ENCODE measurements around the gene ICOS.
"Not testable (repeated sequence)": the region's sequence is repeated elsewhere in the genome, so short reads cannot be mapped to it uniquely, and the experiment has no call there.

The ICOS gene

DNA sequence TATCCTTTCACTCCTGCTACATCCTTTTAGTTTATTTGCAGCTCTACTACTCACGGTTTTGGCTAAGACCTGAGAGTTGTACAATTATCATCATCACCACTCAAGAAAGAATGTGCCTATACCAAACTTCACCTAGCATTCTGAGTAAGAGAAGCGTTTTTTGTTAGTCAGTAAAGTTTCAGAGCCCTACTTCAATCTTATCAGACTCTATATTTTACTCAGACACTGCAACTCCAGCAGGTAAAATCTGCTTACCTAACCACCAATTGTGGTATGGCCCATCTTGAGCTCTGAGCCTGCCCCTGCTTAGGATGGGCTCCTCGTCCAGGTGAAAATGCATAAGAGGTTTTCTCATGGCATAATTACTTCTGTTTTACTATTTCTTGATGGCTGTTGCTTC, 37.1 kb downstream of the ICOS start:
- DNase-seq (ENCODE audit: low read depth in 2 of 2), result no peak

DNA sequence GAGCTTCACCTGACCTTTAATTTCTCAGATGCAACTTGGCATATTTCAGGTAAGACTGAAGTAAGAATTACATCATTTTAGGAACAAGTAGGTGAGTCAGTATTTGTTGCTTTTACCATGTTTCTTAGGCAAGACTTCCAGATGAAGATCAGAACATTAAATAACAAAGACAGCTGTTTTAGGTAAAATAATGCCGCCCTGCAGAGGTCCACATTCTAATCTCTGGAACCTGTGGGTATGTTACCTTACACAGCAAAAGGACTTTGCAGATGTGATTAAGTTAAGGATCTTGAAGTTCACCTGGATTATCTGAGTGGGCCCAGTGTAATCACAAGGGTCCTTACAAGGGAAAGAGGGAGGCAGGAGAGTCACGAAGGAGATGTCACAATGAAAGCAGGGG, 39.3 kb downstream of the ICOS start:
- no peak for DNase-seq (ENCODE audit: low read depth in 2 of 2)

DNA sequence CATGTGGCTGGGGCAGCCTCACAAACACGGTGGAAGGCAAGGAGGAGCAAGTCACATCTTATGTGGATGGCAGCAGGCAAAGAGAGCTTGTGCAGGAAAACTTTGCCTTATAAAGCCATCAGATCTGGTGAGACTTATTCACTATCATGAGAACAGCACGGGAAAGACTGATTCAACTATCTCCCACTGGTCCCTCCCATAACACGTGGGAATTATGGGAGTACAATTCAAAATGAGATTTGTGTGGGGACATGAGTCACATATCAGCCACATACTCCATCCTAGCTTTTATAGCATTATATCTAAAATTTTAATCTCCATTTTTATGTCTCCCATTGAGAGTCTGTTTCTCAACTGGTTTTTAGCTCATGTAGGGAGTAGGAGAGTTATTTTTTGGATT, 45.7 kb downstream of the ICOS start:
- no peak for DNase-seq (ENCODE audit: low read depth in 2 of 2)

DNA sequence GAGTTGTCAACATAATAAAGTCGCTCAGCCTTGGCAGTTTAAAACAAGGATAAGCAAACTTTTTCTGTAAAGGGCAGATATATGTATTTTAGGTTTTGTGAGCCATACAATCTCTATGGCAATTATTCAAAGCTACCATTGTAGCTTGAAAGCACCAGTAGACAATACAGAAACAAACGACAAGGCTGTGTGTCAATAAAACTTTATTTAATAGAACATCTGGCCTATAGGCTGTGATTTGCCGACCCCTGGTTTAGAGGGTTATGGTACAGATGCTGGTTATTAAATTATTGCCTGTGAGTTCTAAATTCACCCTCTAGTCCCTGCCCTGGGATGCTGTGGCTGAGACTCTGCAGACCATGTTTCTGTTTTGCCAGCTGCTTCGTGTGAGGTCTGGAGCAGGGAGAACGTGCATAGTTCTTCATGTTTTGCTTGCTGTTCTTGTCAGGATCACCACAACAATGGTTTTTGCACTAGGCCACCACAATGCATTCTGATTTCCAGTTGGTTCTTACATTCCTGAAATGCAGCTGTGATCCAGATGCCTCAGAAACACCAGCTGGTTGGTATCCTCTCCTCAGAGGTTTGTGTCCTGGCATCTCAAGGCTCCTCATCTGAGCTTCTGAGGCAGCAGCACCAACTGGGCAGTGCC, 46.6 kb downstream of the ICOS start:
- no peak for DNase-seq (ENCODE audit: low read depth in 2 of 2)

DNA sequence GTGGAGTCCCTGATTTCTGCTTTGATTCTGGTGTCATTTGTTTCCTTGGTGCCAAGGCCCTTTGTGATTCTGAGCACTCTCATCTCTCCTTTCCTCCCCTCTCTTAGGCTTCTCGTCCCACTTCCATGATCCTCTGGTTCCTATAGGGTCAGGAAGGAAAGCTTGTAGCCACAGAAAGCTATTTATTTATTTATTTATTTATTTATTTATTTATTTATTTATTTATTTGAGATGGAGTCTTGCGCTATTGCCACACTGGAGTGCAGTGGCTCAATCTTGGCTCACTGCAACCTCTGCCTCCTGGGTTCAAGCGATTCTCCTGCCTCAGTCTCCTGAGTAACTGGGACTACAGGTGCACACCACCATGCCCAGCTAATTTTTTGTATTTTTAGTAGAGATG, 49.4 kb downstream of the ICOS start:
- not testable (repeated sequence) for DNase-seq (ENCODE audit: low read depth in 2 of 2)

DNA sequence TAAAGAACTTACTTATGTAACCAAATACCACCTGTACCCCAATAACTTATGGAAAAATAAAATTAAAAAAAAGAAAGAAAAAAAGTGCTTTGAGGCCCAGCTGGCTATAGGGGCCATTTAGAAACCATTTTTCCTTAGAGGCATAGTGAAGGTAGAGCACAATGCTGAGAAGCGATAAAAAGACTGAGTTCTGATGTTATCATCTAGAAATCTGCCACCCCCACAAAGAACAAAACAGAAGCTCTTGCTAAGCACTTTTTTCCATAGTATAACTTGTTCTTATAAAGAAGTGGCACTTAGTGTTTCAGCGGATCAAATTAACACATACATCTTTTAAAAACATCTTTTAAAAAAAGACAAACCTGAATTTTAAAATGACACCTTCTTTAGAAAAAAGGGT, 51.4 kb downstream of the ICOS start:
- no peak for DNase-seq (ENCODE audit: low read depth in 2 of 2)

DNA sequence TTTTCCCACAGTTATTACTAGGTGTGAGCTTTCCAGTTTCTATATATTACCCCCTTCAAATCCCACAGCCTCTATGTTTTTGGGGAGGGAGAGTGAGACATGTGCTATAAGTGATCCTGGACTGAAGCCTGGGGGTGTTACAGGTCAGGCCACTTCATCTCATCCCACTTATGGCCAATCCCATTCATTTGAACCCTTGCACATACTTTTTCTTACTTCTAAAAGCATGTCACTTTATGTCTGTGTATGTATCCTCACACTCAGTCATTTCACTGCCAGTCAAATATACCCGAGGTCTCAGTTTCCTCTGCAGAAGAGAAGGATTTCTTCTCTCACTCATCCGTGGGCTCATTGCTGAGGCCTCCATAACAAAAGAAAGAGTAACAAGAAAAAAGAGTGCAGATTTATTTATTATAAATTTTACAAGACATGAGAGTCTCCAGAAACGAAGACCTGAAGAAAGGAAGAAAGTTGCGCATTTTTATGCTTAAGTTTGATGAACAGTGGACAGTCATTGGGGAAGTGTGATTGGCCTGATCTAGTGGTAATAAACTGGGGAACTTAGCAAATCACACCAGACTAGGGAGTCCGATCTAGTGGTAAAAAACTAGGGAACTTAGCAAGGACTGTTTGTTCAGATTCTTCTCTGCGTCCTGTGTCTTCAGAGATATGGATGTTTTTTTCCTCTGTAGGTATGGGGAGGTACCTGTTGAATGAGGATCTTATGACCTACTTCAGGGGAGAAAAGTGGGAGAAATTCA, 52.1 kb downstream of the ICOS start:
- DNase-seq (ENCODE audit: low read depth in 2 of 2), result no peak

DNA sequence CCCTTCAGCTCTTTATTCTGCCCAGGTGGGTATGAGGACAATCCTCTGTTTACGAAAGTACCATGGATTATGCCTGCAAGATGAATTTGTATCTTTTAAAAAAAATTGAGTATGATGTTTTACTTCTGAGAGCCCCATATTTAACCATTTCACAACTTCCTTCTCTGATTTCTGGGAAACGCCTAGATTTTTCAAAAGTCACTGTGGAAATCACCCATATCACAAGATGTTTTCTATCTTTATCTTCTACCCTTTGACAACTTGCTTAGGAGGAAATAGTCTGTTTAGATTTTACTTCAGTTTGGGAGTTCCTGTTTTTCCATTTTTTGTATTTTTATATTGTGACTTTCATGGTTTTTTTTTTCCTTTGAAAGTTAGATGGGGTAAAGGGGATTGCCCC, 53.0 kb downstream of the ICOS start:
- DNase-seq (ENCODE audit: low read depth in 2 of 2), result no peak

DNA sequence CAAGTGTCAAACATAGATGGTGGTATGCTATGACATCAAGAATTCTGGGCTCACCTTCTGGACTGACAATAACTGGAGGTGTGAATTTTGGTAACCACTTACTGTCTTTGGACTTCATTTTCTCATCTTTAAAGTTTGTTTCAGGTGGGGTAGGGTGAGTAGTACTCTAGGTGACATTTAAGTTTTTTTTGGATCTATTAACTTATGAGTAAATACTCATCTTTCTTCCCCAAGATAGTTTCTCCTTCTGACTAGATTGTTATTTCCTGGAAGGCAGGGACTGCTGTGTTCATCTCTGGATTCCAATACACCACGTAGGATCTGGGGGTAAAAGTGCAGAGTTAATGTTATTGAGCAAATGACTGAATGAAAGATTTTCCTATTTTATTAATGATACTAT, 55.9 kb downstream of the ICOS start:
- no peak for DNase-seq (ENCODE audit: low read depth in 2 of 2)

DNA sequence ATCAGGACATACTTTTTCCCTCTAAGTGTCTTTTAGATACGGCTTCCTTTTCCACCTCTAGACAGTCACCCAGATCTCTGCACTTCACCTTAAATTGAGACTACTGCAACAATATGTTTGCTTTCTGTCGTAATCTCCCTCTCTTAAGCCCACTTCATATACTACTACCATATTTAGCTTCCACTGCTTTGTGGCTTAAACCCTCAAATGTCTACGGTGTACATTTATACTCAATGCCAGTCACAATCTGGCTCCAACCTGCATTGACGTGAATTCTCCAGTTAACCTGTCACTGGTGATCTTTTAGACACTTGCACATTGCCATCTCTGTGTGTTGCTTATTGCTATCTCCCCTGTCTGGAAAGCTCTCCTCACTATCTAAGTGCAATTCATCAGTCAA, 56.4 kb downstream of the ICOS start:
- no peak for DNase-seq (ENCODE audit: low read depth in 2 of 2)

DNA sequence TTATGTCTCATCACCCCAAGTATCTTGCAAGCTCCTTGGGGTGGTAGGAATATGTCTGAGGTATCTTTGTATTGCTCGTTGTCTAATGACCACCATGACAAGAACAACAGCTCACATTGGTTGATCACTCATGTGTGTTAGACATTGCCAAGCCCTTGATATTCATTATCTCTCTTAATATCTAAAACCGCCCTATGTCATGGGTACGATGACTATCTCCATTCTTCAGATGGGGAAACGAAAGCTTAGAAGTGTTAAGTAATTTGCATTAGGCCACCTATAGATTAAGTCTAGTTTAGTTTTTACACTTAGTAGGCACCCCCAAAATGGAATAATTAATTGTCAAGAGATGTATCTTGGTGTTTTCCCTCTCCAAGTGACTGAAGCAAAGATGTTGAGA, 57.0 kb downstream of the ICOS start:
- DNase-seq (ENCODE audit: low read depth in 2 of 2), result no peak

DNA sequence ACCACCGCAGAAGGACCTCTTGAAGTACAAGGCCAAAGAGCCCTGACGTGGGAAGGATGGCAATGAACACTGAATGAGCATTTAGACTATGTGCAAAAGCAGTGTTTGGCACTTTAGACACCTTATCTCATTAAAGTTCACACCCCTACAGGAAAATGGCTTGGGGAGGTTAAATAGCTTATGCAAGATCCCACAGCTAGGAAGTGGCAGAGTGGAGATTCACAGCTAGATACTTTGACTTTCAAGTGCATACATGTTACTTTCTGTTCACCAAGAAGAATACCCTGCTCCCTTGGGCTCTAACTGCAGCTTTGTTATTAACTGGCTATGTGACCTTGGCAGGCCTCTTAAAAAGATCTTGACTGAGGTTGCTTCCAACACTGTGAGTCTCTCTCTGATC, 58.2 kb downstream of the ICOS start:
- no peak for DNase-seq (ENCODE audit: low read depth in 2 of 2)

DNA sequence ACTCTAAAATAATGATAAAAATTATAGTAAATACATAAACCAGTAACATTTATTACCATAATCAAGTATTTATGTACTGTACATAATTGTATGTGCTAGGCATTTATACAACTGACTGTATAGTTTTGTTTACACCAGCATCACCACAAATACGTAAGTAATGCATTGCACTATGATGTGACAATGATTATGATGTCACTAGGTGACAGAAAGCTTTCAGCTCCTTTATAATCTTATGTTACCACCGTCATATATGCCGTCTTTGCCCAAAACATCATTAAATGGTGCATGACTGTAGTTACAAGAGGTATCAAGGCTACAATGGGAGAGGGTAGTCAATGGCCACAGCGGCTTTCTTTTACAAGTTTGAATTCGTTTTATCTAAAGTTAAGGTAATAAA, 60.1 kb downstream of the ICOS start:
- no peak for DNase-seq (ENCODE audit: low read depth in 2 of 2)

DNA sequence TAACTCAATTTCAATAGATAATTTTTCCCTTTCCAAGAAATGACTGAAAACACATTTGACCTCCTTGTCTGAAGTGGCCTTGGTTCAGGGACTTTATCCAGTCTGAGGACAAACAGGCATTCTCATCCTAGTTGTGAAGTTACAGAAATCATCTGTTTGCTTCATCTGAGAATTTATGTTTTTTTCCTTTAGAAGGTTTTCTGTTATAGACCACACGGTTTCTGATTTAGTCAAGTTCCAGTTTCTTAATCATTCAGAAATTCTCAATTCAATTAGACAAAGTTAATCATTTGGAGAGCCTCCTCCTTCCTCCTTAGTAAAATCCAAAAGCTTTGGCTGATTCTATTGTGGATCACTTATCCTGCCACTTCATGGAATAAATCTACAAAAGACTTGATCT, 60.9 kb downstream of the ICOS start:
- no peak for DNase-seq (ENCODE audit: low read depth in 2 of 2)

DNA sequence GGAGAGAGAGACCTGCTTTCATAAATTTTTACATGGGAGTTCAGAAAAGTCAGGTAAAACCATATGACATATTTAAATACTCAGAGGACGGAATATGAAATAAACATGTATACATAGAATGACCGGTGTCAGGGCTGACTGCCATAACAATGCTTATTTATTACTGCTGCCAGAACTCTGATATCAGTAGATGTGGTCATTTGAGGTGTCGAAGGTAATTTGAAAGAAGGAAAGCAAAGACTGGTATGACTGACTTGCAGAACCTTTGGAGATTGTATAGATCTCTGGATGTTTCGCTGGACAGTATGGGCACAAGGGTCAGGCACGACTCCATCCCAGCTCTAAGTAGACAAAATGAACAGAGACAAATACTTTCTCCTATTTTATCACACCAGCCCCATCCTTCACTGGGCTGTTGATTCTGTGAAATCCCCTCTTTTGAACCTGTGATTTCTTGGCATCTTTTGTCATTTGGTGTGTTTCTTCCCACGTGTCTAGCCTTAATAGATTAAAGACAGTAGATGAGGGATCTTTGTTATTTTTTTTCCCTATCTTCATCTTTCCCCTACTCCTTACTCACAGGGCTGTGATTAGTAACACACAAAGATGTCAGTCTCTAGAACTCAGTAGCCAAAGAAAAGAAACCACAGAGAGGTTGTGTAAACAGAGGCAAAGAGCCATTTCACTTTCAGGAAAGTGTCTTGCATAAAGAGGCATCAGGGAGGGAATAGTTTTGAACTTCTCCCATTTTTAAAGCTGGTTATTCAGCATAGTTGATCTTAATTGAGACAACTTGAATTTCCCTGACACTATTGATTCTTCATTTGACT, 61.6 kb downstream of the ICOS start:
- DNase-seq (ENCODE audit: low read depth in 2 of 2), result no peak

DNA sequence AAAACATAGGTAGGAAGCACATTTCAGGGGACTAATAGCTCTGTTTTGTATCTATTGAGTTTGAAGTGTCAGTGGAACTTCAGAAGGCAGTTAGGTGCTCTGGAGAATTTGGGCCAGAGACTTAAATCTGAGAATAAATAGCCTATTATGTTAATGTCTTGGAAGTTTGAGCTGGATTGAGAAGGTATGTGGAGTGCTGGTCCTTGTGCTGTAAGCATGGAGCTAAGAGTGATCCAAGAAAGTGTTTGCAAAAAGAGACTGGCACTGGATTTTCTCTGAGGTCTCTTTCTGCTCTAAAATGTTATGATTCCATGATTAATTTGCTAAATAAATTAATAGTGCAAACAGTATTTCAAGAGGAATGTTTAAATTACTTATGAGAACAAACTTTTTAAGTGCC, 63.3 kb downstream of the ICOS start:
- DNase-seq (ENCODE audit: low read depth in 2 of 2), result no peak

DNA sequence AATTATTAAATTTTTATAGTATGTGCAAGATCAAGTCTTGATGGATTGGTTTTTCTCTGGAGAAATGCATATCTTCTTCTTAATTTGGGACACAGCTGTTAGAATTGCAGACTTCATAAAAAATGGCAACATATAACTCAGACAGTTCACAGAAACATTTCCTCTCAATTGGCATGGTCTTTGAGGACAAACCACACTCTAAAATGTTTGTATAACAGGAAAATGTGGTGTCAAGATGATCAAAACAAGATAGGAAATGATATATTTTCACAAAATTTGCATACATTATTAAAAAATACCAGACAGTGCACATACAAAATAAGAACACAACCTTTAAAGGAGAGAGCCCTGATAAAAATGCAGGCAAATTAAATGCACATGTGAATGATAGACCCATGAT, 63.9 kb downstream of the ICOS start:
- no peak for DNase-seq (ENCODE audit: low read depth in 2 of 2)

DNA sequence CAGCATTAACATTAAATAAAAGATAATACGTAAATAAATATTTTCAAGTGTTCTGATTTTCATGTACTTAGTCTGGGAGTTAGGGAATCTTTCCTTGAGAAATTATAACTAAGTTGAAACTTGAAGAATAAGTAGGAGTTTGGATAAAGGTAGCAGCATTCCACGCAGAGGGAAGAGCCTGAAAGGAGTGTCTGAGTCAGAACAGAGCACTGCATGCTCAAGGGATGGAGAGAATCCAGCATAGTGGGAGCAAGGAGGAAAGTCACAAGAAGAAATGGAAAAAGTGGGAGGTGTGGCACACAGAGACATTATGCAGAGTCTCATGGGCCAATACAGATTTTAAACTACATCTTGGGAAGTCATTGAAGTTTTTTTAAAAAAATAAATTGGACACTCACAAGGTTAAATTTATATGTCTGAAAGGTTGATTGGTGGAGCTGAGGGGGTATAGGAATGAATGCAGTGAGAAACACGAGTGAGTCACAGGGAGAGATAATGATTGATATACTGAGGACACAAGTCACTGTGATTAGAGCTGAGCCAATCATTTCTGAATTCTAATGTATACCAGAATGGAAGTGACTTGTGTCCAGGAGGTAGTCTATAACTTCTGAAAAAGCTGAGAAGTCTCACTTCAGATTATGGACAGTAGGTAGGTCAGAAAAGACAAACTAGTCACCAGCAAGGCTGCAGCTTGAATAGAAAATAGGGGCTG, 66.9 kb downstream of the ICOS start:
- no peak for DNase-seq (ENCODE audit: low read depth in 2 of 2)

DNA sequence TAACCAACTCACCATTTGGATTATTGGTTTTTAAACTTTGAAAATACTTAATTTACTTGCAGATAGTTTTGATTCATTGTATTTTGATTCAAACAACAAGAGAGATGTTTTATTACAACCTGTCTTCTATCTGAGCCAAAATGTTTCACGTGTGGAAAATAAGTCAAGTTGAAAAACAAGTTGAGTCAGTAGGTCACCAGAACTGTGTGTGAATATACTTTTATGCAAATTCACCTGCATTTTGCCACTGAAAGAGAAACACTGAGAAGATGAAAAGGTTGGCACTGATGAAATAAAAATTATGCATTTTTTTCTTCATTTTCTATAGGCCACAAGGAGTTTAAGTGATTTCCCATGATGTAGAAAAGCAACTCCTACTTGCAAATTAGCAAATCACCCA, 68.3 kb downstream of the ICOS start:
- DNase-seq (ENCODE audit: low read depth in 2 of 2), result no peak

DNA sequence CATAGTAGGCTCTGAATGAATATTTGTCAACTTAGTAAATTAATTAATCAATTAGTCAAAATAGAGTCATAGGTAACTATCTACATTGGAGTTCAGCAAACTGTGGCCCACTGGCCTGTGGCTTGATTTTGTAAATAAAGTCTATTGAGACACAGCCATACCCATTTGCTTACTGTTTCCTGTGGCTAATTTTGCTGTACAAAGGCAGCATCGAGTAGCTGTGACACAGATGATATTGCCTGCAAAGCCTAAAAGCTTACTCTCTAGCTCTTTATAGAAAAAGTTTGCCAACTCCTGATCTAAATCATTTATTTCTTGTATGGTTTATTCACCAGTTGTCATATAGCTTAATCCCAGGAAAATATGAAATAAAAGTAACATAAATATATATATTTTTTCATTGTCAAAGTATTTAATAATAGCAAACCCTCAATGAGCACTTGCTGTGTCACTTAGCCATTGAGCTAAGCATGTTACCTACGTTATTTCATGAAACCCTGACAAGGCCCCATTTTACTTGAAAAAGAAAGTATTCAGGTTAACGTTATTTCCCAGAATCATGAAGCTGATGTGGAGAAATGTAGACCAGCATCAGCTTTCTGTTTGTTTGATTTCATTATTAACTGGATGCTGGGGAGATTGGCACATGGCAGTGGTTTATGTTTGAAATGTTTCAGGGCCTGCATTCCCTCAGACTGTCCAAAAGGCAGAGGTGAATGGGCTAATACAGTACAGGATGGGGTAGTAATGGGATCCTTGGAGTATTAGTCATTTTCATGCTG, 69.6 kb downstream of the ICOS start:
- DNase-seq (ENCODE audit: low read depth in 2 of 2), result no peak

DNA sequence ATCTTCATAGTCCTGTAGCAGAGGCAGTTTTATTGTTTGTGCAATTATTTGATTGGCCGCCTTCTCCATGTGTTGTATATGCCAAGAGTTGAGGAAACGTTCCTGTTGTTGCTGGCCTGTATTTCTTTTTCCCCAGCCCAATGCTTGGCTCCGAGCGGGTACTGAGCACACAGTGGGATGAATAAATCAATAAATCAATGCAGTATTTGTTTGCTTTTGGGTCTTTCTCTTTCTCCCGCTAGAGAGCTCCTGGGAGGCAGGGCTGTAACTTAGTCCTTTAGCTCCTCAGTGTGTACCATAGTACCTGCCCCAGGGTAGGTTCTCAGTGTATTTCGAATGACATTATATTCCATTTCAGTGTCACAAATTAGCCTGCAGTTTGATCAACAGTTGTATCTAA, 71.8 kb downstream of the ICOS start:
- no peak for DNase-seq (ENCODE audit: low read depth in 2 of 2)
